Natural killer cell (primary cell): ENCODE results near the gene ACTL7A. TPM values are rescaled to one million over a fixed set of nuclear protein-coding genes. Genes with fewer than 3 reads are reported as not detected.

Experiments used
- ATAC-seq, 3 donors: fragments of 150-1000 bp in 2 of 3; fragments of 200-7000 bp in 1 of 3; cut with Tn5 transposase; 1 replicate in 1 of 3; 2 replicates in 2 of 3; pipeline ENCODE4 v1.10.0; 2021; ENCODE audit warnings: mild to moderate bottlenecking in 2 of 3, moderate library complexity in 2 of 3
- DNase-seq, 2 donors: peaks; one replicate each; pipeline versions ENCODE4 v3.0.0 to v3.0.0-alpha.2; 2013 to 2021; ENCODE audit warnings: mixed read lengths in 1 of 2
- H3K27ac ChIP-seq: one replicate; pipeline ENCODE4 v1.5.1; 2013; ENCODE audit warnings: mild to moderate bottlenecking, low read length
- H3K27me3 ChIP-seq: one replicate; pipeline ENCODE4 v1.6.1; 2013; ENCODE audit warnings: low read length; ENCODE audit not compliant: control insufficient read depth, insufficient read depth
- H3K36me3 ChIP-seq: one replicate; pipeline ENCODE4 v1.6.1; 2013; ENCODE audit warnings: low read length; ENCODE audit not compliant: control insufficient read depth, insufficient read depth
- H3K4me1 ChIP-seq: one replicate; pipeline ENCODE4 v1.6.1; 2013; ENCODE audit warnings: low read length; ENCODE audit not compliant: control insufficient read depth, insufficient read depth
- H3K4me3 ChIP-seq: one replicate; pipeline ENCODE4 v1.5.1; 2013; ENCODE audit warnings: low read length
- H3K9me3 ChIP-seq: one replicate; pipeline ENCODE4 v1.6.1; 2013; ENCODE audit warnings: low read length; ENCODE audit not compliant: control insufficient read depth, insufficient read depth
- H3K27ac Mint-ChIP-seq, 2 donors: one replicate each; pipeline ENCODE4 v1.8.0; 2022; ENCODE audit warnings: mild to moderate bottlenecking in 2 of 2, mixed read lengths in 2 of 2, moderate library complexity in 1 of 2
- H3K27me3 Mint-ChIP-seq, 2 donors: one replicate each; pipeline ENCODE4 v1.8.0; 2022; ENCODE audit warnings: low read depth in 2 of 2, mixed read lengths in 2 of 2
- H3K36me3 Mint-ChIP-seq: one replicate; pipeline ENCODE4 v1.8.0; 2022; ENCODE audit warnings: mixed read lengths
- H3K4me1 Mint-ChIP-seq, 2 donors: one replicate each; pipeline ENCODE4 v1.8.0; 2022; ENCODE audit warnings: mixed read lengths in 2 of 2
- H3K4me3 Mint-ChIP-seq: one replicate; pipeline ENCODE4 v1.8.0; 2022; ENCODE audit warnings: mild to moderate bottlenecking, moderate library complexity, mixed read lengths
- H3K9me3 Mint-ChIP-seq, 2 donors: one replicate each; pipeline ENCODE4 v1.8.0; 2022; ENCODE audit warnings: mixed read lengths in 2 of 2
- WGBS: methylation state at CpG from one replicate; pipeline ENCODE4 v1.1.7; 2013; ENCODE audit warnings: missing lambda C conversion rate; ENCODE audit not compliant: insufficient coverage; 5-methylcytosine and 5-hydroxymethylcytosine counted together
- intact Hi-C: fragments of 100-400 bp; cut with micrococcal nuclease; formaldehyde crosslinking; loops from one replicate; pipeline ENCODE4 v1.14.2; 2022
- total RNA-seq, 4 donors: library from RNA; stranded (reverse); fragments of 120-200 nt in 1 of 4; gene quantifications; one replicate each; pipeline versions ENCODE4 v1.2.3 to v1.2.4, GENCODE V29; 2013 to 2022
- TF ChIP-seq, protein P1 (sequence below): fragments of 200-600 bp; IDR thresholded peaks from one replicate; pipeline ENCODE4 v1.8.0; 2022; ENCODE audit warnings: antibody characterized with exemption

The ACTL7A gene
- total RNA-seq, 3 donors from 2014 or later (not counting 1 experiment from before 2014, with no cell fraction given) = not detected

DNA sequence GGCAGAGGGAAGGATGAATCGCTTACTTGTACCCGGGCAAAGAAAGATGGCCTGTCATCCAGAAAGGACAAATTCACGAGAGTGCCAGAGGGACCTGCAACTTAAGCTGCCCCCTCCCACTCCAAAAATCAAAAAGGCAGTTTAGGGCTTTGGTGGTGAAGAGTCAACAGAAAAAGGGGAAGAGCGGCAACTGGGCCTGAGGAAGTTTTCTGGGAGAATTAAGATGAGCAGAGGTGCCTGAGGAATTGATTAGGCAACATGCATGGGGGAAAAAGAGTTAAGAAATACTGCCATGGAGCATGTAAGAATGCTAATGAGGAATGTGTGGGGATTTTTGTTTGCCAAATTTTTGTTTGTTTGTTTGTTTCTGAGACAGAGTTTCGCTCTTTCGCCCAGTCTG, 4.5 kb upstream of the ACTL7A start:
- Mint-ChIP-seq H3K4me3 (no peak overlapping the region), H3K4me1 (no peaks in the 10 kb centered on the region), H3K27ac (no peak overlapping the region), H3K9me3 (no peaks in the 10 kb centered on the region), H3K27me3 (peaks cover 0 to 5% of the 10 kb centered on the region in 2 donors), H3K36me3 (no peaks in the 10 kb centered on the region)
- Histone ChIP-seq H3K27me3 (no peaks in the 10 kb centered on the region), H3K36me3 (no peaks in the 10 kb centered on the region), H3K27ac (no peak overlapping the region), H3K9me3 (no peaks in the 10 kb centered on the region), H3K4me3 (no peak overlapping the region), H3K4me1 (no peaks in the 10 kb centered on the region)
- 70% methylated on average over 3 of the region's 6 CpGs for WGBS
- TF ChIP-seq, protein P1, sequence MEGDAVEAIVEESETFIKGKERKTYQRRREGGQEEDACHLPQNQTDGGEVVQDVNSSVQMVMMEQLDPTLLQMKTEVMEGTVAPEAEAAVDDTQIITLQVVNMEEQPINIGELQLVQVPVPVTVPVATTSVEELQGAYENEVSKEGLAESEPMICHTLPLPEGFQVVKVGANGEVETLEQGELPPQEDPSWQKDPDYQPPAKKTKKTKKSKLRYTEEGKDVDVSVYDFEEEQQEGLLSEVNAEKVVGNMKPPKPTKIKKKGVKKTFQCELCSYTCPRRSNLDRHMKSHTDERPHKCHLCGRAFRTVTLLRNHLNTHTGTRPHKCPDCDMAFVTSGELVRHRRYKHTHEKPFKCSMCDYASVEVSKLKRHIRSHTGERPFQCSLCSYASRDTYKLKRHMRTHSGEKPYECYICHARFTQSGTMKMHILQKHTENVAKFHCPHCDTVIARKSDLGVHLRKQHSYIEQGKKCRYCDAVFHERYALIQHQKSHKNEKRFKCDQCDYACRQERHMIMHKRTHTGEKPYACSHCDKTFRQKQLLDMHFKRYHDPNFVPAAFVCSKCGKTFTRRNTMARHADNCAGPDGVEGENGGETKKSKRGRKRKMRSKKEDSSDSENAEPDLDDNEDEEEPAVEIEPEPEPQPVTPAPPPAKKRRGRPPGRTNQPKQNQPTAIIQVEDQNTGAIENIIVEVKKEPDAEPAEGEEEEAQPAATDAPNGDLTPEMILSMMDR = no peak
- DNase-seq (no peak), ATAC-seq (no peak)
- intact Hi-C loops = no loop called here

DNA sequence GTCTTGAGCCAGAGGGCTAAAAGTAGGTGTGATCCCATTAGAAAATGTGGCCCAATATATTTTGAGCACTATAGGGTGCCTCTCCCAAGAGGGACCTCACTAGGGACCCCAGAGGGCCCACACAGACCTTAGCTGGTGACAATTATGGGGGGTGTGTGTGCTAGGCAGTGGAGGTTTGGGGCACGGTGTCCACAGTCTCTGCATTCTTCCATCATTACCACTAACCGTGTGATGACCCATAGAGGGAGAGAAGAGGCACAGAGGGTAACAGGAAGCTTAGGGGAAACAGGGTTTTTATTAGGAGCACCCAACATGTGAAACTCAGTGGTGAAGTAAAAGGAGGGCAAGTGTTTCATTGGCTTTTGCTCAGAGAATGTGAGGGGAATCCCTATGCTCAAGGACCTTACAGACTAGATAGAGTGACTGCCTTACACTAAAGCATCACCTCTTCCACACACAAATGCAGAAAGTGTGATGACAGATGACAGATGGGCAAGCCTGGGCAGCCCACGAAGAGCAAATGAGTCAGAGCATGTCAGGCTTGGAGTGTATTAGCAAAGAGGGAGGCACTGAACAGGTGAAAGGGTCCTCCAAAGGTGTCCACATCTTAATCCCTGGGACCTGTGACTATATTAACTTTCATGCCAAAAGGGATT, 2.5 kb upstream of the ACTL7A start:
- 64% methylated on average over 2 of the region's 3 CpGs for WGBS
- Histone ChIP-seq H3K9me3 (no peaks in the 10 kb centered on the region), H3K4me1 (no peaks in the 10 kb centered on the region), H3K27me3 (no peaks in the 10 kb centered on the region), H3K27ac (no peak overlapping the region), H3K4me3 (no peak overlapping the region), H3K36me3 (no peaks in the 10 kb centered on the region)
- no peak for ATAC-seq
- H3K4me3 Mint-ChIP-seq = no peak overlapping the region
- TF ChIP-seq, protein P1 = no peak
- no peaks in the 10 kb centered on the region for H3K4me1 Mint-ChIP-seq
- intact Hi-C loops = no loop called here
- DNase-seq = no peak
- no peaks in the 10 kb centered on the region for H3K36me3 Mint-ChIP-seq
- no peak overlapping the region for H3K27ac Mint-ChIP-seq
- no peaks in the 10 kb centered on the region for H3K9me3 Mint-ChIP-seq
- peaks cover 0 to 5% of the 10 kb centered on the region in 2 donors for H3K27me3 Mint-ChIP-seq

DNA sequence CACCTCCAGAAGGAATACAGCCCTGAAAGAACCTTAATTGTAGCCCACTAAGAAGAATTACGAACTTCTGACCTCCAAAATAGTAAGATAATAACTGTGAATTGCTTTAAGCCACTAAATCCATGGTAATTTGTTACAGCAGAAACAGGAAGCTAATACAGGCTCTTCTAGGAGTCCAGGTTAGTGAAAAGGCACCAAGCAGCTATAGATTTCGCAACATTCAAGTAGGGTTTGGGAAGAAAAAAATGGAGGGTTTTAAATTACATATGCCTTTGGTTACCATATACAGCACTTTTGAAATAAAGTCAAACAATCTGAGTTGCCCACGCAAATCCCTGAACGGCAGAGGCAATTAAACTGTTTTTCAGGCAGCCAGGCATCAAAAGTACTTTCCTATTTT, 1.7 kb upstream of the ACTL7A start:
- H3K27me3 ChIP-seq = no peaks in the 10 kb centered on the region
- no peak overlapping the region for H3K27ac ChIP-seq
- H3K36me3 ChIP-seq = no peaks in the 10 kb centered on the region
- Mint-ChIP-seq H3K27me3 (peaks cover 0 to 5% of the 10 kb centered on the region in 2 donors), H3K4me1 (no peaks in the 10 kb centered on the region), H3K36me3 (no peaks in the 10 kb centered on the region), H3K27ac (no peak overlapping the region), H3K4me3 (no peak overlapping the region), H3K9me3 (no peaks in the 10 kb centered on the region)
- TF ChIP-seq, protein P1 = no peak
- no peak overlapping the region for H3K4me3 ChIP-seq
- DNase-seq = no peak
- H3K4me1 ChIP-seq = no peaks in the 10 kb centered on the region
- no peaks in the 10 kb centered on the region for H3K9me3 ChIP-seq
- intact Hi-C loops = no loop called here
- 92% methylated on average over 4 of the region's 4 CpGs for WGBS
- no peak for ATAC-seq

DNA sequence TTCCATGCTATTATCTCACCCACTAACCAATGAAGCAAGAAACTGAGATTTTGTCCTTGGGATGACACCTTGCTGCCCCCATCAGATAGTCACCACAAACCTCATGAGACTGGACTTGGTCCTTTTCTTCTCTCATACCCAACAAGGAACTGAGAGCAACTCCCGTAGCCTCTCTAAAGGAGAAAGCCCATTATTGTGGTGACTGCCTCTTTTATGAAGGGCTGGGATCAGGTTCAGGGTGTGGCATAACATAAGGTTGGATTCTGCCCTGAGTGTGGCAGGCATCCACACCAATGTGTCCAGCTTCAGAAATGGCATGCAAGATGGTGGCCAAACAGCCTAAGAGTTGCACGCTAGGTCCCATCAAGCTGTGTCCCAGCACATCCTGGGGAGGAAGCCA, 1.3 kb upstream of the ACTL7A start:
- WGBS = 98% methylated on average over 2 of the region's 2 CpGs
- Histone ChIP-seq H3K4me3 (no peak overlapping the region), H3K27ac (no peak overlapping the region), H3K9me3 (no peaks in the 10 kb centered on the region), H3K36me3 (no peaks in the 10 kb centered on the region), H3K27me3 (no peaks in the 10 kb centered on the region), H3K4me1 (no peaks in the 10 kb centered on the region)
- no peak for ATAC-seq
- Mint-ChIP-seq H3K4me1 (peaks cover 0 to 3% of the 10 kb centered on the region in 2 donors), H3K9me3 (no peaks in the 10 kb centered on the region), H3K4me3 (no peak overlapping the region), H3K27me3 (peaks cover 0 to 5% of the 10 kb centered on the region in 2 donors), H3K27ac (no peak overlapping the region), H3K36me3 (no peaks in the 10 kb centered on the region)
- no peak for DNase-seq
- intact Hi-C loops = no loop called here
- TF ChIP-seq, protein P1 = no peak
